T-helper 2 cell treated with Interferon-gamma antibody and Interleukin-4, amounts not matched to agents 100 ng/mL and 5 ng/mL, for 36 hours (primary cell): ENCODE results near the gene EIF4G1. TPM values are rescaled to one million over a fixed set of nuclear protein-coding genes. Genes with fewer than 3 reads are reported as not detected.

Experiments used
- intact Hi-C: fragments of 100-400 bp; cut with micrococcal nuclease; formaldehyde crosslinking; loops from one replicate; pipeline ENCODE4 v1.15.1; 2023
- total RNA-seq: library from RNA; stranded (reverse); gene quantifications from 2 replicates; pipeline ENCODE4 v1.2.3, GENCODE V29; 2022

The EIF4G1 gene
- total RNA-seq, 1 donor from 2014 or later, result 400 TPM

GRCh38 chr3:184361932-184362667, 47.7 kb downstream of the EIF4G1 start:
- intact Hi-C loops, result loop anchor here (1.0 to 10.0 kb wide), 4 partner anchors 48 to 477 kb away; partner anchors contain the start of genes EIF4G1, MAGEF1 and PARL

- intact Hi-C loops, result loop anchor here (1.0 to 10.0 kb wide), 8 partner anchors 28 to 478 kb away; partner anchors contain the start of genes AP2M1, EEF1AKMT4, MAGEF1 and PARL
Observed at GRCh38 chr3:184362668-184363546, 48.5 kb downstream of the EIF4G1 start.

GRCh38 chr3:184366619-184367289, 52.3 kb downstream of the EIF4G1 start:
- intact Hi-C loops, result loop anchor here (10.0 kb wide), 1 partner anchor 348 kb away; the partner anchor contains the start of gene MAGEF1

GRCh38 chr3:184368116-184368515, 53.7 kb downstream of the EIF4G1 start:
- intact Hi-C loops, result loop anchor here (10.0 kb wide), 1 partner anchor 347 kb away; the partner anchor contains the start of gene MAGEF1

DNA sequence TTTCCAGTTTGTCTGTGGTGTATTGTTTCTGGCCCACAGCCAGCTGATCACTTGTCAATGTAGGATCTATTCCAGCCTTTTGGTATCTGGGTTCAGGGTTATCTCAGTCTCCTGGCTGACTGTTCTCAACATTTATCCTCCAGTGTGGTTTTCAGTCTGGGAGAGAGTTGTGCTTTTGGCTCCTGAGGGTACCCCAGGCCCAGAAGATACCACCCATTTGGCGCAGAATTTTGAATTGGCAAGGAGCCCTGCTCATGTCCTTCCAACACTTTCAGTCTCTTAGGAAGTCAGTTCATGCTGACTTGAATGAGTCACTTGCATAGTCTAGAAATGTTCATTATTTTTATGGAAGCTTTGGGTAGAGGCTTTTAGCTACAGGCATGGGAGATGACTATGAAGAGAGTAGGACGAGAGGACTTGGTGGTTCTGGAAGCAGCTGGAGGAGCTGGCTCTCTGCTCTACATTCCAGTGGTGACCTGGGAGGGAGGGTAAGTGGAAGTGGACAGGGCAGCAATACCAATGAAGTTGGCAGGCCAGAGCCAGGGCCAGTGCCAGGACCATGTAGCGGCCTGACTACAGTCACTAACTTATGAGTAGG, 54.3 kb downstream of the EIF4G1 start:
- intact Hi-C loops, result loop anchor here (10.0 kb wide), 1 partner anchor 346 kb away; the partner anchor contains the start of gene MAGEF1

GRCh38 chr3:184371570-184372018, 57.2 kb downstream of the EIF4G1 start:
- intact Hi-C loops, result loop anchor here (1.0 to 5.0 kb wide), 2 partner anchors 46 to 173 kb away; no protein-coding TSS in a partner anchor

DNA sequence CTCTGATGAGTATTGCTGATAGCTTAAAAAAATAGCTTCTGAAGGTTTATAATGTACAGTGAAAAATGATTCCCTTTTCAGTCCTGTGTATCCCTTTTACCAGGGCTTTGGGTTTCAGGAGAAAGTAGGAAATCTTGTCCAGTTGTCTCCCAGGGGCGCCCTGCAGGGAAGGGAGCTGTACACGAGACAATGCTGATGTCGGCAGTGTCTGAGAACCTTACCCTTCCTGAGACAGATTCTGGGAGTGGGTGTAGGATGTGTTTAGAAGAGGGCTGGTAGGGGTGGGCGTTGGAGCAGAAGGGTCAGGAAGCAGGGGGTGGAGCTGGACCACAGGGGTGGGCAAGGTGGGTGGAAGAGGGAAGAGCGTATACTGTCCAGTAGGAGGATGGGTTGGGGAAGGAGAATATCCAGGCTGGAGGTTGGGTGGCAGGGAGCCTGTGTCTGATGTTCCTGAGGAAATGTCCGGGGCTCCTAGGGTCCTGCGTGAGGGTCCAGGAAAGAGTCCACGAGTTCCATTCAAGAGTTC, 58.0 kb downstream of the EIF4G1 start:
- intact Hi-C loops, result loop anchor here (5.0 kb wide), 1 partner anchor 45 kb away; no protein-coding TSS in a partner anchor

DNA sequence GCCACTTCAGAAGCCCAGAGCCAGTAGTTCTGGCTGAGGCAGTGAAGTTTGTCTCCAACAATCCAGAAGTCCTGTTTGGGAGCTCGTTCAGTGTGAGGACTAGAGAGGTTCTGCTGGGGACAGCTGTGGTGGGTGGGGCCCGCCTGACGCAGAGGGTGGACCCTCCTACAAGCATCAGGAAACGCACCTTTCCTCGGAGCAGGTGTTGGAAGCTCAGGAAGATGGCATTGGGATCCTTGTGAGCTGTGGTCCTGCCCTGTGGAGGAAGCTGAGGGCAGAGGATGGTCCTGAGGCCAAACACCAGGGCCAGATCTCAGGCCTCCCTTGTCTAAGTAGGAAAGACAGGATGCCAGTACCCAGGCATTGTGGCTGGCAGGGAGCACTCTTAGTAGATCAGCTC, 58.5 kb downstream of the EIF4G1 start:
- intact Hi-C loops, result loop anchor here (5.0 kb wide), 1 partner anchor 44 kb away; no protein-coding TSS in a partner anchor

GRCh38 chr3:184373422-184373821, 59.0 kb downstream of the EIF4G1 start:
- intact Hi-C loops, result loop anchor here (5.0 kb wide), 1 partner anchor 44 kb away; no protein-coding TSS in a partner anchor

DNA sequence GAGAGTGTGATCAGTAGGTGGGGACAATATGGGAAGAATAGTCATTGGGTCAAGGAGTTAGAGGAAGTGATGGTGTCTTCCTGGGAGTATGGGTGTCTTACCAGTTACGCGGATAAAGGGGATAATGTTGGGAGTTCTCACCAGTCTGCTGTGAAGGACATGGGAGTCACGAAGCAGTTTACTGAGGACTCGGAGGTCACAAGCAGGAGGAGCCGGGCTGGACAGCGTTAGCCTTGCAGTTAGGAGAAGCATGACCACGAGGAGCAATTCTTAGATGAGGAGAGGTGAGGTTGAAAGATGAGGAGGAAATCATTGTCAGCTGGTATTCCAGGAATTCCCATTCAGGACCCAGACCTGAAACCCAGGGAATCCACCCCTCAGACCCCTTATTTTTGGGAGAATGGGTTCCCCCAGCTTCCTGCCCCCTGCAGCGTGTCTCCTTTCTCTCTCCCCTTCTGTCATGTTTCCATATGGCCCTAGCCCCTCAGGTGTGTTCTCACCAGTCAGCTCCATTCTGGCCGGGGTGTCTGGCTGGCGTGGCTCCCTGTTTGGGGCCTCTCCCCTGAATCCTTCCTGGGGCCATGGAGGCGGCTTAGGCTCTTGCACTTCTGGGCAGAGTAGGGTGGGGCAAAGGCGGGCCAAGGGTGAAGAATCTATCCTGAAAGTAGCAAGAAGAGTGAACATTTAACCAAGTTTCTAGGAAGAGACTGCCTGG, 61.5 kb downstream of the EIF4G1 start:
- intact Hi-C loops, result no loop called here

GRCh38 chr3:184377374-184377773, 63.0 kb downstream of the EIF4G1 start:
- intact Hi-C loops, result no loop called here

- intact Hi-C loops, result no loop called here
Observed at GRCh38 chr3:184377882-184378445, 63.6 kb downstream of the EIF4G1 start, which contains the start of gene THPO. Gene THPO (minus strand): TSS chr3:184378207. CDS start chr3:184376259, 1,948 bp downstream.

DNA sequence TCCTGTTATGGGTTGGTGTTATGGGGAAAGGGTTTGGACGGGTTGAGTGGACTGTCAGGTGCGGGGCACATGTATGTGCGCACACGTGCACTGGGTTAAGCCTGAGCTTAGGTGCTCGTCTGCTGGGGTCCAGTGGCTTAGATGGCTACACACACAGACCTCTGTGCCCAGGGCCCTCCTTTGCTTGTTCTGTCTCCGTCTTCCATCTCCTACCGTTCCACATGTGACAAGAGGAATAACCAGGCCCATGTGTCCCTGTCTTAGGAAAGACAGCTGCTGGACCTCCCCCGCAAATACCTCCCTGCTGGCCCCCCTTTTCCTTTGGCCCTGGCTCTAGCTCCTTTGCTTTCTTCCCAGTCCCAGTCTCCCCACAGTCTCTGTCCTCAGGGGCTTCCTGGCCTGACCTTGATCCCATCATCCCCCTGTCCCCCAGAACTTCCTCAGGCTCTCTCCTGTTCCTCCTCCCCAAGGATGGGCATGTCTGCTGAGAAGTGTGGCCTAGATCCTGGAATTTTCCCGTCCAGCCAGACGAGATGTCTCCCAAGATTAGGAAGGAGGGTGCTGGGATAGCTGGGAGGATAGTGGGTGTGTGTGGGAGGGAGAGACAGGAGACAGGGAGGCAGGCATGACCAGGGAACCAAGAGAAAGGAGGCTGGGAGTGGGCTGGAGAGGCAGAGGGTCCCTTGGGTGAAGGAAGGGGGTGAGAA, 64.4 kb downstream of the EIF4G1 start:
- intact Hi-C loops, result no loop called here

DNA sequence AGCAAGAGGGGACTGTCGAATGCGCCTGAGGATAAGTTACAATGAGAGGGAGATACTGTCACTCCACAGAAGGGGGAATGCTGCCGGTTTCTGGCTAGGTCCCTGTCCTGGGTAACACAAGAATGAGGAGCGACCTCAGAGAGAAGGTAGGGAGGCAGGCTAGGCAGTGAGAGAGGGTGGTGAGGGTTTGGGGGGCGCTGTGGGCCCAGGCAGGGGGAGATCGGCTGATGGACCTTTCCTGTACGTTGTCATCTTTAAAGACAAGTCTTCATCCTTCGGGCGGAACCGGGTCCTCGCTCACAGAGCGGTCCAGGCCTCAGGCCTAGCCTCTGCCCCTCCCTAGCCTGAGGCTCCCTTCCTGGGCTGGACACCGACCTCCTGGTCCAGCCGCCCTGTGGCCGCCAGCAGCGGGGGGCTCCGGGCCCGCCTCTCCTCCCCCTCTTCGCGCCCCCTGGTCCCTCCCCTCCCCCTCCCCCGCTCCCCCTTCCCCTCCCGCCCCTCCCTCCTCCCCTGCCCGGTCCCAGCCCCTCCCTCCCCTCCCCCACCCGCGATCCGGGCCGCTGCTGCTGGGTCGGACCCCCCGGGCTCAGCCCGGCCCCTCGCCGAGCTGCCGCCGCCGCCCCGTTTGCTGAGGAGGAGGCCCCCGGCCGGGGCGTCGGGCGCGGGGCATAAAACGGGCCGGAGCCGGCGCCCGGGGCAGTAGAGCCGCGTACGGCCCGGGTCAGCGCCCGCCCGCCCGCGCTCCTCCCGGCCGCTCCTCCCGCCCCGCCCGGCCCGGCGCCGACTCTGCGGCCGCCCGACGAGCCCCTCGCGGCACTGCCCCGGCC, 65.2 kb downstream of the EIF4G1 start, which contains the start of gene CHRD:
TSS of gene CHRD (plus strand) at position 697 of the 827 bp plus-strand sequence. CDS start 265 bp downstream, outside the sequence.
- intact Hi-C loops, result no loop called here

GRCh38 chr3:184380185-184380626, 65.8 kb downstream of the EIF4G1 start:
- intact Hi-C loops, result no loop called here

DNA sequence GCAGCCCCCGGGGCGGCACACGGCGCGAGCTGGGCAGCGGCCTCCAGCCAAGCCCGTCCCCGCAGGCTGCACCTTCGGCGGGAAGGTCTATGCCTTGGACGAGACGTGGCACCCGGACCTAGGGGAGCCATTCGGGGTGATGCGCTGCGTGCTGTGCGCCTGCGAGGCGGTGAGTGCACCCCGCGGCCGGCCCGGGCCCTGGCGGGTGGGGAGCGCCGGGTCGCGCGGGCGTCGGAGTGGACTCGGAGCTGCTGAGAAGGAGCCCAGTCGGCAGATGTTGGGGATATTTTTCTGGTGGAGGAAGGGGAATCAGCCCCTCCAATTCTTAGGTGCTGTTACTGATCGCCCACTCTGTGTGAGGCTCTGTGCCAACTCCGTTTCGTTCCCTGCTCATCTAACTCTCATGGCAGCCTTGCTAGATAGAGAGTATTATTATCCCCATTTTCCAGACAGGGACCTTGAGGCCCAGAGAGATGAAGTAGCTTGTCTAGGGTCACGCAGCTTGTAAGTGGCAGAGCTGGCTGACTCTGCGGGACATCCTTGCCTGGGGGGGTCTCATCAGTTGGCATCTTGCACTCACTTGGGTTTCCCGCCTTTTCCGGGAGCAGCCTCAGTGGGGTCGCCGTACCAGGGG, 66.3 kb downstream of the EIF4G1 start:
- intact Hi-C loops, result no loop called here
